Hematopoietic multipotent progenitor cell treated with erythropoietin and hydrocortisone succinate and interleukin-3 and kit ligand, for 17 days (in vitro differentiated cells): ENCODE data around the gene EFNA4.
A peak's percentile ranks its signal among the peaks of the same experiment; 100 is the strongest.

Experiments used
- DNase-seq: peaks from one replicate; pipeline ENCODE4 v3.0.0-alpha.2; 2015; ENCODE audit warnings: low spot score

EFNA4 gene

GRCh38 chr1:155033524-155033923 lies 30.0 kb upstream of the EFNA4 start, which contains the start of the genes DCST1 and DCST2:
TSS of gene DCST1 (plus strand) at chr1:155033824. CDS start at chr1:155034037, 213 bp downstream.
TSS of gene DCST2 (minus strand) at chr1:155033781. CDS start at chr1:155033701, 80 bp downstream.
- no peak for DNase-seq

DNA sequence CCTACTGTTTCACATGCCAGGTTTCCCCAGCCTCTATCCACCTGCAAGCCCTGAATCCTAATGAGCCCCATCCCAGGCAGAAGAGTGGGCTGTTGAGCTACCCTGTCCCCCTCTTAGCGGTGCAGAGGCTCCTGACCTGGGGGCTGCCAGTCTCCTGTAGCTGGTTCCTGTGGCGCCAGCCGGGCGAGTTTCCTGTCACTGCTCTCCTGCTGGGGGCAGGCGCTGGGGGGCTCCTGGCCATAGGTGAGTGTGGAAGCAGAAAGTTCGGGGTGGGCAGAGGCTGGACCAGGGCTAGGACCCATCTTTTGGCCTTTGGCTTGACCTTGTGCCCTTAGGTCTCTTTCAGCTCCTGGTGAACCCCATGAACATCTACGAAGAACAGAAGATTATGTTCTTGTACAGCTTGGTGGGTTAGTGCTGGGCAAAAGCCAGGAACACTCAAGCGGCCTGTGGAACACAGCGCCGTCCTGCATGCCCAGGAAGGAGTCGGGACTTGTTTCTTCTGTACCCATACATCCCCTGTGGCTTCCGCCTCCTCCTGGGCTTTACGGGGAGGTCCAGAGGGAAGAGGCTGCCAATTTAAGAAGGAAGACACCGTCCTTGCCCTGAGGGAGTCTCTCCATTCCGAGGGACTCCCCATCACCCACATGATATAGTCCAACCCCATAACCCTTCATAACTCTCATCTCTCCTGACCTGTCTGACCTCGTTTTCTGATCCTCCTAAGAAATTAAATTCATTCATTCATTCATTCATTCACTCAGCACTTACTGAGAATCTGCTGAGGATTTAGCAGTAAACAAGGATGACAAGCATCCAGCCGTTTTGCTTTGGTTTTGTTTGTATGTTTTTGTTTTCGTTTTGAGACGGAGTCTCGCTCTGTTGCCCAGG lies 29.0 kb upstream of the EFNA4 start:
- DNase-seq = no peak

DNA sequence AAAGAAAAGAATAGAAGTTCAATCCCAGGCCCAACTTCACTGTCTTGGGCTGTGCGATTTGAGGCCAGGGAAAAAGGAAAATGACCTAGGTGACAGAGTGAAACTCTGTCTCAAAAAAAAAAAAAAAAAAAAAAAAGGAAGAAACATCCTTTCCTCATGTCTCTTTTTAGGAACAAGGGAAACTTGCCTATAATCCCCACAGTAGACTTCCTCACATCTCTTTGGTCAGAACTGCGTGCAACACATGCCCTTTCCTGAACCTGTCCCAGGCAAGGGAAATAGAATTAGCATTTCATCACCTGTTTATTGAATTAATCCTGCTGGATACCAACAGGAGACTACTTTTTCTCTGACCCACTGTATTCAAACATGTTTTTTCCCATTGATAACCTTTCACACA lies 27.6 kb upstream of the EFNA4 start:
- no peak for DNase-seq

- no peak for DNase-seq
These were observed 26.5 kb upstream of the EFNA4 start for GRCh38 chr1:155037043-155037442.

GRCh38 chr1:155037851-155038441 lies 25.6 kb upstream of the EFNA4 start:
- DNase-seq = no peak

GRCh38 chr1:155038602-155039307 lies 24.8 kb upstream of the EFNA4 start:
- no peak for DNase-seq

- DNase-seq = no peak
These were observed 24.3 kb upstream of the EFNA4 start for GRCh38 chr1:155039308-155039669.

- no peak for DNase-seq
These were observed 23.0 kb upstream of the EFNA4 start for GRCh38 chr1:155040358-155041093.

GRCh38 chr1:155042789-155043188 lies 20.8 kb upstream of the EFNA4 start:
- DNase-seq = no peak

GRCh38 chr1:155043301-155043702 lies 20.2 kb upstream of the EFNA4 start:
- DNase-seq = no peak

DNA sequence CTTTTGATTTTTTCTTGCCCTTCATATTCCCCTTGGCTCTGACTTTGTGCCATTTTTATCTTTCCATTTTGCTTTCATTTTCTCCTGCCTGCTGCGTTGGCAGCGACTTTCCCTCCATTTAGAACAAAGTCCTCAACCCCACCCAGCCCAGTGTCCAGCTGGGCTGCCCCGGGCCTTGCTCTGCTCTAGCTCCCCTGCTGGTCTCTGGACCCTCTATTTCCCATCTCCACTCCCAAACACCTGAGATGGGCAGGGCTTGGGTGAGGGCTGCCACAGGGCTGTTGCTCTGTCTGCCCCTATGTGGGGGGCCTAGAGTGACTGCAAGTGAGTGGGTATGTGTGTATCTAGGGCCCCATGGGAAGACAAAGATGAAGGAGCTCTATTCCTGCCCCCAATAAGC lies 19.7 kb upstream of the EFNA4 start:
- no peak for DNase-seq

DNA sequence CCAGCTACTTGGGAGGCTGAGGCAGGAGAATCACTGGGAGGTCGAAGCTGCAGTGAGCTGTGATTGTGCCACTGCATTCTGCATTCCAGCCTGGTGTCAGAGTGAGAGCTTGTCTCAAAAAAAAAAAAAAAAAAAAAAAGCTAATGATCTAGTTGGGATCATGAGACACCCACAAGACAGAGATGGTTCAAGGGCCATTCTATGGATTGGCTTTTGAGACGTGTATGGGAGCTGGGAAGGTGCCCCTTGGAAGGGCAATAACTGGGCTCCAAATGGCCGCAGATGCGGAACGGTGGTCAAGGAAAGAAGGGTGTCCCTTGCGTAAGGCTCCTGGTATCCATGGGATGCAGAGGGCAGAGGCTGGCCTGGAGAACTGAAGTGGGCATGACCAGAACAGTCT lies 19.2 kb upstream of the EFNA4 start:
- DNase-seq = no peak

GRCh38 chr1:155044812-155045657 lies 18.5 kb upstream of the EFNA4 start:
- peak; percentile 75 for DNase-seq

DNA sequence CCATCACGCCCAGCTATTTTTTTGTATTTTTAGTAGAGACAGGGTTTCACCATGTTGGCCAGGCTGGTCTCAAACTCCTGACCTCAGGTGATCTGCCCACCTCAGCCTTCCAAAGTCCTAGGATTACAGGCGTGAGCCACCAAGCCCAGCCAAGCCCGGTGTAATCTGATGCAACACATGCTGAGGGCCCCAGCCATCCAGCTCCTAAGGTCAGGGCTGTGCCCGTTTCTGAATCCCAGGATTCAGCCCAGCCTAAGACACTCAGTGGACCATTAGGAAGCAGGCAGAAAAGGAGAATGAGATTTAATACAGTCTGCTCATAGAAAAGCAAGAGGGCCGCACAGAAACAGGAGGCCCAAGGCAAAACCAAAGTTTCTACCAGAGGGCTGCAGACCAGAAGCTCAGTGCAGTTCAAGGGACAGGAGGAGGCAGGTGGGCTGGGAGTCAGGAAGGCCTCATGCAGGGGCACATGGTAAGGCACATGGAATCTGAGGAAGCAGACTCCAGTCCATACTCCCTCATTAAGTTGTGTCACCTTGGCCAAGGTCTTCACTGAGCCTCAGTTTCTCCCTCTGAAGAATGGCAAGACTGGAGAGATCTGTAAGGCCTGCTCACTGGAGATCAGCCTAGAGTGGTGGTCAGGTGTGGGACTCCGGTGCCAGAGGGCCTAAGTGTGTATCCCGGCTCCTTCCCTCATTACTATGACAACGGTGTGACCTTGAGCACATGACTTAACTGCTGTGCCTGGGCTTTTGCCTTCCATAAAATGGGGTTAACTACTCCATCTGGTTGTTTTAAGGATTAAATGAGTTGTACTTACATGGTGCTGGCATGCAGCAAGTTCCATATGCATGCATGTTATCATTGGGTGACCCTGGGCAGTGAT lies 14.8 kb upstream of the EFNA4 start:
- no peak for DNase-seq

GRCh38 chr1:155049651-155050559 lies 13.6 kb upstream of the EFNA4 start:
- DNase-seq = no peak

DNA sequence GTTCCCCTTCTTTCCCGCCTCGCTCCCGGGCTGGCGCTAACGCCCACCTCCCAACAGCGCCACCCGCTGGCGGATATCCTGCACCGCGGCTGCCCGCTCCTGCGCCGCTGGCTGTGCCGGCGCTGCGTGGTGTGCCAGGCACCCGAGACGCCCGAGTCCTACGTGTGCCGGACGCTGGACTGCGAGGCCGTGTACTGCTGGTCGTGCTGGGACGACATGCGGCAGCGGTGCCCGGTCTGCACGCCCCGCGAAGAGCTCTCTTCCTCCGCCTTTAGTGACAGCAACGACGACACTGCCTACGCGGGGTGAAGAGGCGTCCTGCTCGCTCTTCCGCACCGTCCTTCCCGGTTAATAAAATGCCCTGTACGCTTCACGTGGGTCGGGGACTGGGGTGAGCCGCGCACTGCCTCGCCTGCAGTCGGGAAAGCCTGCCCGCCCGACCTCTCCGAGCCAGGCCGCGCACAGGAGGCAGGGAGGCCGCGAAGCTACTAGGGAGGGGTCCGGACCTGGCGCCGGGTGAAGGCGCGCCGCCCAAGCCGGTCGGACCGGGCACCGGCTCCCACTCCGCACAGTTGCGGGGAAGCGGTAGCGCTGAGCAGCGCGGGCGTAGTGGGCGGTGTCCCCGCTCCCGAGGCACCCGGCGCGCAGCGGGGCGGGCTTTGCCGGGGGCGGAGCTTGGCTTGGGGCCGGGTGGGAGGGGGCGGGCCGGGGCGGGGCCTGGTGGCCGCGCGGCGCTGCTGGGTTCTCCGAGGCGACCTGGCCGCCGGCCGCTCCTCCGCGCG lies 12.8 kb upstream of the EFNA4 start, which contains the start of gene ADAM15:
Gene ADAM15 (plus strand): TSS at position 757 of the 782 bp plus-strand sequence. CDS start 71 bp downstream, outside the sequence.
- DNase-seq = peak; percentile 82

- no peak for DNase-seq
These were observed 12.2 kb upstream of the EFNA4 start for GRCh38 chr1:155051342-155051776.

DNA sequence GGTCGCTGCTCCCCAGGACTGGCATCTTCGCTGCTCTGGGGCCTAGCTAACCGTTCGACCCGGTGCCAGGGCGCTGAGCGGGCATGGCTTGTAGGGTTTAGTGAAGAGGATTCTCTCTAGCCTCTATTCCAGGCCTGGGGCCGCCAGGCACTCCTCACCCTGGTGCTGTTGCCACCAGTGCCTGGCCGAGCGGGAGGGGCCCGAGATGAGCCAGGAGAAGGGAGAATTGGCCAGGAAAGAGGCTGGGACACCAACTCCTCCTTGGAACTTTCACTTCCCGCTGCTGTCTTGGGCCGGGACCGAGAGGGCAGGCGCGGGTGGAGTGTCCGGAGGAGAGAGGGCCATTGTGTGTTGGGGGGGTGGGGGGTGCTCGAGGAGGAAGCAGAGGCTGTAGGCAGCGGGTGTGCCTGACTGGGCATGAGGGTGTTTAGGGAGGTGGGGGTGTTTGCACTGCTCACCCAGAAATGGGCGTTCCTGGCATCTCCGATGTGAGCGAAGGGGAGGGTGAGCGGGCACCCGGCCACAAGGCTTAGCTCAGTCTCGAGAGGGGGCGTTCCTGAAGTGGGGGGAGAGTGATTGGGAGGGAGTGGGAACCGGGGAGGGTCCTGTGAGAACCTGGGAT lies 11.7 kb upstream of the EFNA4 start:
- peak; percentile 57 for DNase-seq
